A204.1 (cell line): Measurements from ENCODE around the gene ADPRHL1.

Experiments
- FAIRE-seq: peaks from 2 replicates; lab custom pipeline; 2012; peaks lifted over from hg19 to GRCh38; lab: Jason Lieb, UNC

ADPRHL1 gene

DNA sequence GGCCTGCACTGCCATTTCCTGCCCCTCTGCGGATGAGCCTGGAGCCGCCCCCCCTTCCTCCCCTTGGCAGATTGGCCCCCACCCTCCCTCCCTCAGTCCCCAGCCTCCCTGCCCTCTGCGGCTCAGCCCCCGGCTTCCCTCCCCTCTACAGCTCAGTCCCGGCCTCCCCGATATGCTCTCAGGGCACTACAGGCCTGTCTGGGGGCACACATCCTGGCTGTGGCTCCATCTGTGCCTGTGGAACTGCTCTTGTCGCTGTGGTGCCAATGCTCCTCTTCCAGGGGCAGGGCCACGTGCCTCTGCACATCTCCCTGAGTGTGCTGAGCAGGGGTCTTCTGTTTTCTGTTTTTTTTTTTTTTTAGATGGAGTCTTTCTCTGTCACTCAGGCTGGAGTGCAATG is 39.0 kb downstream of the ADPRHL1 start:
- no peak for FAIRE-seq

GRCh38 chr13:113413898-113414282 is 39.4 kb downstream of the ADPRHL1 start:
- FAIRE-seq: no peak

DNA sequence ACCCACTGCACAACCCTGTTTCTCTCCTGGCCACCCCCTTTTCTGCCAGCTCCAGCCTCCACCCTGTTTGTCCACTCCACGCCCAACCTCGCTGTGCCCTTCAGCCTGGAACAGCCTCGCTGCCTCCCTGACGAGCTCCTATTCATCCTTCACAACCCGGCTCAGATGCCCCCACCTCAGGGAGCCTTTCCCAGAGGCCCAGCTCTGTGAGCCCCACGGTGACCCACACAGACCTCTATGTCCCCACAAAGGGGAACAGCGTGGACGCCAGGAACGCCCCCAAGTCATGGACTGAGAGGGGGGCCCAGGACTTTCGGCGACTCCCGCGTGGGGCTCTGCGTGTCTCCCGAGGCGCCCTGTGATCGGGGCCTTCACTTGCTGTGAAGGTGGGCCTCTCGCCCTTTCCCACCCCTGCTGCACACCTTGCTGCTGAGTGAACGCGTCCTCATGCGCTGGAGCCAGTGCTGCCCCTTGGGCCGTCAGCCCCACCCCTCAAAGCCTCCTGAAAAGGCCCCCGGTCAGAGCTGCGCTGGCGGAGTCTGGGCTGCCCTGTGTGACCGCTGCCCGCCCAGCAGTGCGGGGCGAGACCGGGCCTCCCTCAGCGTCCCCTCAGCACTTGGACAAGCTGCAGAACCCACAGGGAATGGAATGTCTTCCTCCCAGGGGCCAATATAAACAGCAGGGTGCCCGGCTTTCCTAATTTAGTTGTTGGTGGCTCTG is 40.0 kb downstream of the ADPRHL1 start:
- no peak for FAIRE-seq

GRCh38 chr13:113412440-113412839 is 40.8 kb downstream of the ADPRHL1 start:
- no peak for FAIRE-seq

- FAIRE-seq: no peak
Observed at GRCh38 chr13:113411216-113412023, 41.9 kb downstream of the ADPRHL1 start.

DNA sequence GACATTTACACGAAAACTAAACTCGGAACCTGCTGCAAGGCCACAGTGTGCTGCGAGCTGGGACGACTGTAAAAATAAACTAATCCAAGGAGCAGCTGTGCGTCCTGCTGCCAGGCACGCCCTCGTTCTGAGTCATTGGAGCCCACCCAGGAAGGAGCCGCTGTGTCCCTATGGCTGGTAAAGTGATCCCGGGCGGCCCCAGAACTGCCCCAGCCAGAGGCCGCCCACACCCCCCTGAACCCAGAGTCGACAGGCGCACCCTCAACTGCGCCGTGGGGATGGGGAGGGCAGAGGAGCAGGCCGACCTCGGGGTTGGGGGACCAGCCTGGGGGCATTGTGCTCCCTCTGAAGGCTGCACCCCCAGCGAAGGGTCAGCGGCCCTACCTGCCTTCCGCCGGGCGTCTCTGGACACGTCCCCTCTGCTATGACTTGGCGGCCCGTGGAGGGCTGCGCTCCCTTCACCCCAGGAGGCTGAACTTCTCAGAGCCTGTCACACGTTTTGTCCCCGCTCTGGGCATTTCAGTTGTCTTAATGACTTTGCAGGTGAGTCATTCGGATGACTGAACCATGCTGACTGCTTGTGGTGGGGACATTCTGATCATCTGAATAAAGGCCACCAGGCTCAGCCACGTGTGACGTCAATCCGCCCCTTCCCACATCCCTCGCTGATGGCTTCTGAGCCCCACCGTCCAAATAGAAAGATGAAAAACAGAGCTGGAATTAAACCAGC is 42.7 kb downstream of the ADPRHL1 start:
- no peak for FAIRE-seq

GRCh38 chr13:113408562-113408961 is 44.7 kb downstream of the ADPRHL1 start:
- no peak for FAIRE-seq

DNA sequence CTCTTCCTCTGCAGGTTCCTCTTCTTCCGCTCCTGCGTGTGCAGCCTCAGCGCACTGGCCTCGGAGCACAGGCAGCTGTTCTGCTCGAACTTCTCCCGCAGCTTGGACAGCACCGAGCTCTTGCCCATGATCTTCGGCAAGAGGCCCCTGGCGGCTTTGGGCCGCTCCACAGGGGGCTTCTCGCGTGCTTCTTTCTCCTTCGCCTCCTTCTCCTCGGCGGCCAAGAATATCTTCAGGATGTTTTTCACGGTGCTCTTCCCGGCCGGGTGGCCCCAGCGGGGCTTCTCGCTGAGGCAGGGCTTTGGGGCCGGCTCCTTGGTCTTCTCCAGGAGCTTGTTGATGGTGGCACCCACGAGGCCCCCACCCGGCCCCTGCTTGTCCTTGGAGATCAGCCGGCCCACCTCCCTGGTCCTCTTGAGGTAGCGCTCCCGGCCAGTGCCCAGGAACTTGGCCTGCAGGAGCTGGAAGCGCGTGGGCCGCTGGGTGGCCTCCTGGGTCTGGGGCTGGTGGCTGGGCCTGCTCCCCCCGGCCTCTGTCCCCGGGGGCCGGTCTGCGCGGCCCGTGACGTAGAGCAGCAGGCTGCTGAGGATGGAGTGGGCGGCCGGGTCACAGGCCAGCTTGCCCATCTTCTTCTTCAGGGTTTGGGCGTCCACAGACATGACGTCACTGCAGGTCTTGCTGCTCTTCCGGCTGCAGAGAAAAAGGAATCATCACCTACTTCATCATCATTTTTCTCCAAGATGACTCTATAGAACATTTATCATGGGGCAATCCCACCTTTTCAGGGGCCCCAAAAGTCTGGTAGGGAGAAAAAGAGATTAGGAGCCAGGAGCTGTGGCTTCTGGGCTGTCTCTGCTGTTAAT is 45.5 kb downstream of the ADPRHL1 start:
- FAIRE-seq: no peak

DNA sequence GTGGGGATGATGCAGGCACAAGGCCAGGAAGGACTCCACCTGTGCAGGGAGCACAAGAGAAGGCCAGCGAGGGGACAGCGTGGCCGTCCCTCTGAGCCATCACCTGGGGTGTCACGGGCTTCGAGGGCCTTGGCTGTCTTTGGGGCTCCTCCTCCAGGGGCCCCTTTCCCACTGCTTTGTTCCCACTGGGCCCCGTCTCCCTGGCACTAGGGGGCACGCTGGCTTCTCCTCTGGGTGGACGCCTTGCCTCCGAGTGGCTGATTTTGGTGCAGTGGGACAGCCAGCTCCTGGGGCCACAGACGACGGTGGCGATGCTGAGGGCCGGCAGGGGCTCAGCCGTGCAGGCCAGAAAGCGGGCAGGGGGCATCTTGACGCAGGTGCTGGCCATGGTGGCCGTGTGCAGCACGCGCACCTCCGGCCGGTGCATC is 46.2 kb downstream of the ADPRHL1 start:
- FAIRE-seq: no peak

DNA sequence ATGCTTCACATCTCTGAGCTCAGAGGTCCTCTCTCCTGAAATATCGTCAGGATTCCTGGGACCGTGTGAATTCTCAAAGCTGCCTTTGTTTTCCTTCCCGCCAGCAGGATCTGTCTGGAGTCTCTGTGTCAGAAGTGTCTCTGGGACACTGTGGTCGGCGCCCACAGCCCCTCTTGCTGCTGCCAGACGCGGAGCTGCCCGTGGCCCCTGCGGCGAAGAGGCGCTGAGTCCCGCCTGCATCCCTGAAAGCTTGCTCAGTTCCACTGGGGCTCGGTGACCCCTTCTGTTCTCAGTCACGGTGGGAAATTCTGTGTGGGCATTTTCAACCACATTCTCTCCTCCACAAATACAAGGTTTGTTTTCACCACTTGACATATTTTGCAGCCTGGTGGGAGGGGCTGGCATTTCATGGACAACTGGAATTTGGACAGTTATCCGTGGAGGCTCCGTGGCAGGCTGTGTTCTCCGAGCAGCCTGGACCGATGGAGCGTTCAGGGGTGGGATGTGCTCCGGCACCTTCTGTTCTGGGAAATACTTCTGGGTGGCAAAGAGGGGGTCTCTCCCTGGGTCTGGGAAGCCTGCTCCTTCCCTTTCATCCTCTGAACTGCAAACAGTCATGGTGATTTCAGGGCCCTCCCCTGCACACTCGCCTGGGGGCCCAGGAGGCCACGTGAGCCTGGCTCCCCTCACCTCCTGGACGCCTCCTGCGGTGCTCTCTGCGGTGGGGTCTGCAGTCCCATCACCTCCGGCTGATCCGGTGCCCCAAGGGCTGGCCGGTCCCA is 46.8 kb downstream of the ADPRHL1 start:
- no peak for FAIRE-seq

GRCh38 chr13:113405481-113406300 is 47.6 kb downstream of the ADPRHL1 start:
- no peak for FAIRE-seq

- FAIRE-seq: no peak
Observed at GRCh38 chr13:113404723-113405471, 48.4 kb downstream of the ADPRHL1 start.

DNA sequence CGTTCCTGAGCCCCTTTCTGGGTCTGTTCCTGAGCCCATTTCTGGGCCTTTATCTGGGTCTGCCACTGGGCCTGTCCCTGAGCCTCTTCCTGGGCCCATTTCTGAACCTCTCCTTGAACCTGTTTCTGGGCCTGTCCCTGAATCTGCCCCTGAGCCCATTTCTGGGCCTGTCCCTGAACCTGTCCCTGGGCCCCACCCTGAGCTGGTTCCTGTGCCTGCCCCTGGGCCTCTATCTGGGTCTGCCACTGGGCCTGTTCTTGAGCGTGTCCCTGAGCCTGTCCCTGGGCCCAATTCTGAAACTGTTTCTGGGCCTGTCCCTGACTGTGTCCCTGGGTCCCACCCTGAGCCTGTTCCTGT is 48.9 kb downstream of the ADPRHL1 start:
- no peak for FAIRE-seq

DNA sequence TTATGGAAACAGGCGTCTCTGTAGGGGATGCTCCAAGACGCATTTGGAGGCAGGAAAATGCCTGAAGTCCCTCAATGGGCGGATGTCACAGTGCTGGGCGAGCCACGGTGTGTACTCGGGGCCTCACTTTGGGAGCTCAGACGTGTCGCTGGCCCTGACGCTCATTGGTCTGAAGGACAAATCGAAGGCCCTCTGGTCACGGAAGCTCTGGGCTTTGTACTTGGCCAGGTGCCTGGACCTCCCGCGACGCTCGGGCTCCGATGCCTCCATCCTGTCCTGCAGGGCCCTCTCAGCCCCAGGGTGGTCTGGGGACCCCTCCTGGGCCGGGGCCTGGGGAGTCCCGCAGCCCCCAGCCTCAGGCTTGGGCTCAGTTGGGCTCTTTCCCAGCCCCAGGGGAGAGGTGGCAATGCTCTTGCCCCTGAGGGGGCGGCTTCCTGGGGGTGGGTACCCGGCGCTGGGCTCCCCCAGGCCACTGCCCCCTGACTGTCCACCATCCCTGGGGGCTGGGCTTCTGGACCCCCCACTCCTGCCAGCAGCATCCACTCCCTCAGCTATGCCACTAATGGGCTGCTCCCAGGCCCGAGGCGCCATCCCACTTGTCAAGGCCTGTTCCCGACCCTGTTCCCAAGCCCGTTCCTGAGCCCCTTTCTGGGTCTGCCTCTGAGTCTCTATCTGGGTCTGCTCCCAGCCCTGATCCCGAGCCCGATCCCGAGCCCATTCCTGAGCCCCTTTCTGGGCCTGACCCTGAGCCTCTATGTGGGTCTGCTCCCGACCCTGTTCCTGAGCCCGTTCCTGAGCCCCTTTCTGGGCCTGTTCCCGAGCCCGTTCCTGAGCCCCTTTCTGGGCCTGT is 49.8 kb downstream of the ADPRHL1 start:
- no peak for FAIRE-seq

DNA sequence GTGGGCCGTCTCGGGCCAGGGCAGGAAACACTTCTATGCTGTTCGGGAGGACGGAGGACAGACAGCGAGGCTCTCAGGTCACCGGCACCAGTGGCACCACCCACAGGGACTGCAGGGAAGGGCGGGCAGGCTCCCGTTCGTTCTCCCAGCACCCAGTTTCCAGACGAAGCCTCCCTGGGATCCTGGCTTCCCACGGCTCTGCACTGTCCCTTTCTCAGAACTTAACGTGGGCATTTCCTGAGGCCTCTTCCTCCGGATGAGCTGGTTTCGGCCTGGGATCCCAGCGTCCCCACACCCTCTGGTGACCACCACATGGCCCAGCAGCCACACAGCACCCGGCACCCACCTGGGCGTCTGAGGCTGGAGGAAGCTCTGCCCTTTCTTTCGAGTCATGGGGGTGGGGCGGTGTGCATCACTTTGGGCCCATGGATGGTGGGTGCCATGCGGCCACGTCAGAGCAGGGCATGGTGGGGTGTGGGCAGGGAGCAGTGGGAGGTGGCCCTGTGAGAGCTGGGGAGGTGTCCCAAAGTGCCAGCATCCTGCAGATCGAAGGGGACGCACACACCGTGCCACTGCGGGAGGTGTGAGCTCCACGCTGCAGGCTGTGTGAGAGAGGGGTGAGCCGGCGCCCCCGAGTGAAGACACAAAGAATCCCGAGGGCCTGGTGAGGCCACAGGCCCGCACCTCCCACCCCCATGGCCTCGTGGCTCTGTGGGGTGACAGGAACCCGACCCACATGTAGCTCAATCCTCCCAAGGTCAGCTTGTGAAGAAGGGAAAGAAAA is 50.6 kb downstream of the ADPRHL1 start:
- FAIRE-seq: no peak

DNA sequence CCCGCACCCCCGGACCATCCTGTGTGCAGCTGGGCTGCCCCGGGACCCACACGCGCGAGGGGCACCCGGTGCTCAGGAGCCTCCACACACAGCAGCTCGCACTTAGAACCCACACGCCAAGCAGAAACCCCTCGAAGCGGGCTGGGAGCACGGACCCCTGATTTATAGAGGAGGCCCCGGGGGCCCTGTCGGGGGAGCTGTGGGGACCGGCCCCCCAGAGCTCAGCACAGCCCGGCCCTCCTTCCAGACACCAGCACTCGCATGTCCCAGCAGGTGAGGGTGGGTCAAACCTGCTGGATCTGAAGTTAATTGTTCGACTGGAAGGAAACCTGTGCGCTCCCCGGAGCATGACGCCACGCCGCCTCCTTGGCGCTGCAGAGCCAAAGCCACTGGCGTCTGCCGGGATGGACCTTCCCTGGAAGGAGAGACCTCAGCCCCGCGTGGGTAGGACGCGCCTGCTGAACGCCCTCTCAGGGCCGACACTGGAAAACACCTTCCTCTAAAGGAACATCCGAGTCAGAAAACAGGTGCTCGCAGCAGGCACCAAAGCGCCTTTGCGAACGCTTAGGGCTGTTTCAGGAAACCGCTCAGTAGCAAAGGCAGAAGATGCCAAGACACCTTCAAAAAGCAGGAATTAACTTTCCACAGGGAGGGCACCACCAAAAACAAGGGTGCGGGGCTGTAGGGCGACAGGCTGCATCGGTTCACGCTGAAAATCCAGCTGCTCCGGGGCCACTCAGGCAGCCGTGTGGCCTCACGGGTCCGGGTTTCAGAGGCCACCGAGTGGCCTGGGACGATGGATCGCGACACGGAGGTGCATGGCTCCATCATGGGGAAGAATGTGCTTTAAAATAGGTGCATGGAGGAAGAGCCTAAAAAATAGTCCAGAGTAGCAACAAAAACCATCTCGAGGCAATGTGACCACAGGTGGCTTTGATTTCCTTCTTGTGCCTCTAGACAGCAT is 51.6 kb downstream of the ADPRHL1 start:
- FAIRE-seq: no peak
